Measurements from ENCODE around the gene HOTAIR. TPM values are rescaled to one million over a fixed set of nuclear protein-coding genes. Genes with fewer than 3 reads are reported as not detected.

The HOTAIR gene
- total RNA-seq, 1 donor from 2014 or later = not detected

DNA sequence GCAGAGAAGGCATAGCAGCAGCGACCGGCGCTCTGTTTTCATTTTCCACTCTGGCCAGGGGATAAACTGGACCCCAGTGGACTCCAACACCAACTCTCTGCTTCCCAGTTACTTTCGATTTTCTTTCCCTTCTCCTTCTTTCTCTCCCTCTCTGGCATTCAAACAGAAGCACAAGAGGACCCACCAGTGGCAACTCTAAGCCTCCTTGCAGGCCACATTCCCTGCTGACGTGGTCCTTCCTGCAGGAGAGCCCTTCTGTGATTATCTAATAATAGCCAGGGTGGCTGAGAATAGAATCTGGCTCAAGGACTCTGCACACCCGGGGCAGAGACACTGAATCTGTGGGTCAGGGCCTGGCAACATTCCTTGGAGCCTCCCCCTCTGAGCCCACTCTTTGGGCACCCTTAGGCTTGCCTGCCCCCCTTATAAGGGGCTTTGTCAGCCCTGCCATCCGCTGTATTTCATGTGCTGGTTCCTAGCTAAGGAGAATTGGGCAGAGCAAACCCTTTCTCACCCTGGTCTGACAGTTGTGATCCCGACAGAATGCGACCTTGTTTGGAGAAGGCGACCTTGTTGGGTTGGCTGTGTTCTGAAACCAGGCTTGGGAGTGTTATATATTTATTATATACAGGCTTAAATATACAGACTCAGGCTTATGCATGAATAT is 45.3 kb upstream of the HOTAIR start:
- intact Hi-C loops (cut with DNase I) = no loop called here
- no peak for TF ChIP-seq CTCF (IDR thresholded peaks at IDR 0.05)
- peaks cover 96% of the 10 kb centered on the region for H3K27me3 ChIP-seq
- DNase-seq (no peak), ATAC-seq (no peak)
- H3K4me3 ChIP-seq = peak overlapping the region; percentile 35
- H3K9me3 ChIP-seq = no peaks in the 10 kb centered on the region
- H3K4me1 ChIP-seq = peaks cover 5% of the 10 kb centered on the region
- no peaks in the 10 kb centered on the region for H3K36me3 ChIP-seq
- peak overlapping the region; percentile 65 for H3K27ac ChIP-seq

GRCh38 chr12:54019091-54019811 is 44.5 kb upstream of the HOTAIR start:
- H3K27me3 ChIP-seq = peaks cover 96% of the 10 kb centered on the region
- ATAC-seq (no peak), DNase-seq (no peak)

GRCh38 chr12:54018468-54018984 is 43.8 kb upstream of the HOTAIR start:
- peak overlapping the region; percentile 68 for H3K27ac ChIP-seq
- TF ChIP-seq CTCF (IDR thresholded peaks at IDR 0.05) = no peak
- peaks cover 94% of the 10 kb centered on the region for H3K27me3 ChIP-seq
- ATAC-seq = no peak
- no peak for DNase-seq
- intact Hi-C loops (cut with DNase I) = no loop called here
- H3K36me3 ChIP-seq = no peaks in the 10 kb centered on the region
- H3K4me3 ChIP-seq = peak overlapping the region; percentile 48
- H3K4me1 ChIP-seq = peaks cover 5% of the 10 kb centered on the region
- H3K9me3 ChIP-seq = no peaks in the 10 kb centered on the region

More at GRCh38 chr12:54019091-54019811, 44.5 kb upstream of the HOTAIR start:
- intact Hi-C loops (cut with DNase I) = no loop called here
- no peaks in the 10 kb centered on the region for H3K36me3 ChIP-seq
- TF ChIP-seq CTCF (IDR thresholded peaks at IDR 0.05) = no peak
- H3K9me3 ChIP-seq = no peaks in the 10 kb centered on the region
- H3K4me1 ChIP-seq = peaks cover 5% of the 10 kb centered on the region
- H3K4me3 ChIP-seq = peak overlapping the region; percentile 48
- peak overlapping the region; percentile 65 for H3K27ac ChIP-seq

DNA sequence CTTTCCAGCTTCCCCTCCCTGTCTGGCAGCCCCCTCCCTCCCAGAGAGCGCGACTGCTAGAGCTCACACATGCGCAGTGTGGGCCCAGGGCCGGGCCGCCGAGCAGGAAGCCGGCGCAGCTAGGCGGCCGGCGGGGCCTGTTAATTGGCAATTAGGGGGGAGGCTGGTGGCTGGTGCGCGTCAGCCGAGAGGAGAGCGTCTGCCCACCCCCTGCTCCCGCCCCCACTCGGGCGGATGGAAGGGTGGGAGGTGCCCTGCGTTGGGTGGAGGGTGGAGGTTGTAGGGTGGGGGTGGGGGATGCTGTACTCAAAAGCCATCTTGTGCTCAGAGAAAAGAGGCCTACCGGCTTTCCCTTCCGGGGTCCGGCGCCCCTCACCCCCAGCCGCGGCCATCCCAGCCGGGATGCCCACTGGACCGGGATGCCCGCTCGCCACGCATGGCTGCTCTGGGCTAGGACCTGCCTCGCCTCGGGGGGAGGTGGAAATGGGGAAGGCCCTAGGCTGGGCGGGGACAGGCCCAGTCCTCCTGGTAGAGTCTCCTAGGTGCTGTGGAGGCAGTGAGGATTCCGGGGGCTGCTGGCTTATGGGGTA is 43.2 kb upstream of the HOTAIR start:
- H3K9me3 ChIP-seq = no peaks in the 10 kb centered on the region
- no peak for TF ChIP-seq CTCF (IDR thresholded peaks at IDR 0.05)
- H3K4me3 ChIP-seq = peak overlapping the region; percentile 48
- peak; percentile 78 for ATAC-seq
- H3K36me3 ChIP-seq = no peaks in the 10 kb centered on the region
- intact Hi-C loops (cut with DNase I) = no loop called here
- peaks cover 94% of the 10 kb centered on the region for H3K27me3 ChIP-seq
- peak; percentile 84 for DNase-seq
- peak overlapping the region; percentile 68 for H3K27ac ChIP-seq
- peaks cover 5% of the 10 kb centered on the region for H3K4me1 ChIP-seq

DNA sequence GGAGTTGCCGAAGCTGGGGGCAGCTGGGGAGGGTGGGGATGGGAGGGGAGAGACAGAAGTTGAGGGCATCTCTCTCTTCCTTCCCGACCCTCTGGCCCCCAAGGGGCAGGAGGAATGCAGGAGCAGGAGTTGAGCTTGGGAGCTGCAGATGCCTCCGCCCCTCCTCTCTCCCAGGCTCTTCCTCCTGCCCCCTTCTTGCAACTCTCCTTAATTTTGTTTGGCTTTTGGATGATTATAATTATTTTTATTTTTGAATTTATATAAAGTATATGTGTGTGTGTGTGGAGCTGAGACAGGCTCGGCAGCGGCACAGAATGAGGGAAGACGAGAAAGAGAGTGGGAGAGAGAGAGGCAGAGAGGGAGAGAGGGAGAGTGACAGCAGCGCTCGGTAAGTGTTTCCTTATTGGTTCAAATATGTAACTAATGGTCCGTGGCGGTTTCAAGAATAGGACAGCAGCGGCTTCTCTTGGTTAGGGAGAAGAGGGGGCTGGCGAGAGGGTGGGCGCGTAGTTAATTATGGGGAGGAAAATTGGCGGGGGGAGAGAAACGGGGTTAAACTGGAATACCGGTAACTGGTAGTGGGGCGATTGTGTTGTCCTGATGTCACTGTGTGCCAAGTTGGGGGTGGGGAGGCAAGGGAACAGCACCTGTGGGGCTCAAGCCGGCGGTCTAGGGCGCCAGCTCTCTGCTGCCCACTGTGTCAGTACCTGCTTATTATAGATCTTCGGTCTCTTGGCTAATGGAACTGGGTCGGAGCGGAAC is 42.5 kb upstream of the HOTAIR start:
- no peak for ATAC-seq
- peaks cover 94% of the 10 kb centered on the region for H3K27me3 ChIP-seq

More for the DNA sequence above, 42.5 kb upstream of the HOTAIR start:
- no peak for TF ChIP-seq CTCF (IDR thresholded peaks at IDR 0.05)
- Histone ChIP-seq H3K36me3 (no peaks in the 10 kb centered on the region), H3K27ac (no peak overlapping the region), H3K4me1 (peaks cover 5% of the 10 kb centered on the region), H3K9me3 (no peaks in the 10 kb centered on the region), H3K4me3 (peak overlapping the region; percentile 48)
- intact Hi-C loops (cut with DNase I) = no loop called here
- no peak for DNase-seq

Measured in upper lobe of right lung (tissue), 1 donor.